Ishikawa (cell line): ENCODE results near the gene RRM2.

Experiments used
- CEBPB ChIP-seq: IDR thresholded peaks from 2 replicates; pipeline ENCODE4 v1.6.1; 2012
- CREB1 ChIP-seq: IDR thresholded peaks from 2 replicates; pipeline ENCODE4 v1.6.1; 2012; ENCODE audit warnings: low read depth
- EGR1 ChIP-seq: IDR thresholded peaks from 2 replicates; pipeline ENCODE4 v1.6.1; 2012
- EP300 ChIP-seq: IDR thresholded peaks from 2 replicates; pipeline ENCODE4 v1.6.1; 2012; ENCODE audit warnings: borderline replicate concordance
- FOXM1 ChIP-seq: IDR thresholded peaks from 2 replicates; pipeline ENCODE4 v1.6.1; 2012; ENCODE audit warnings: low read depth, borderline replicate concordance
- MAX ChIP-seq: IDR thresholded peaks from 2 replicates; pipeline ENCODE4 v1.6.1; 2012
- NFIC ChIP-seq: IDR thresholded peaks from 2 replicates; pipeline ENCODE4 v1.6.1; 2012
- RAD21 ChIP-seq: IDR thresholded peaks from 2 replicates; pipeline ENCODE4 v1.6.1; 2012; ENCODE audit warnings: low read depth
- REST ChIP-seq: IDR thresholded peaks from 2 replicates; pipeline ENCODE4 v1.6.1; 2012; ENCODE audit warnings: low read depth, mild to moderate bottlenecking
- TAF1 ChIP-seq: IDR thresholded peaks from 2 replicates; pipeline ENCODE4 v1.6.1; 2012; ENCODE audit warnings: low read depth, mild to moderate bottlenecking
- TCF12 ChIP-seq: IDR thresholded peaks from 2 replicates; pipeline ENCODE4 v1.6.1; 2012; ENCODE audit warnings: low read depth
- TEAD4 ChIP-seq: IDR thresholded peaks from 2 replicates; pipeline ENCODE4 v1.6.1; 2012
- YY1 ChIP-seq: IDR thresholded peaks from 2 replicates; pipeline ENCODE4 v1.6.1; 2012; ENCODE audit warnings: low read depth
- ZBTB7A ChIP-seq: IDR thresholded peaks from 2 replicates; pipeline ENCODE4 v1.6.1; 2012; ENCODE audit warnings: low read depth
- TF ChIP-seq, protein P1 (sequence below): IDR thresholded peaks from 2 replicates; pipeline ENCODE4 v1.6.1; 2012

Gene RRM2

GRCh38 chr2:10120158-10120876 lies 2.2 kb upstream of the RRM2 start:
- no peak for TF ChIP-seq CEBPB
- TF ChIP-seq FOXM1: peak; percentile 81; the same call in 1 of the 2 replicates
- TF ChIP-seq MAX: peak; percentile 96
- TF ChIP-seq RAD21: no peak
- peak; percentile 59; the same call in 1 of the 2 replicates for TF ChIP-seq TEAD4
- TF ChIP-seq EGR1: peak; percentile 59
- TF ChIP-seq ZBTB7A: peak; percentile 68; the same call in 1 of the 2 replicates
- peak; percentile 1; the same call in 1 of the 2 replicates for TF ChIP-seq EP300
- peak; percentile 65 for TF ChIP-seq TCF12
- TF ChIP-seq YY1: no peak
- TF ChIP-seq, protein P1, sequence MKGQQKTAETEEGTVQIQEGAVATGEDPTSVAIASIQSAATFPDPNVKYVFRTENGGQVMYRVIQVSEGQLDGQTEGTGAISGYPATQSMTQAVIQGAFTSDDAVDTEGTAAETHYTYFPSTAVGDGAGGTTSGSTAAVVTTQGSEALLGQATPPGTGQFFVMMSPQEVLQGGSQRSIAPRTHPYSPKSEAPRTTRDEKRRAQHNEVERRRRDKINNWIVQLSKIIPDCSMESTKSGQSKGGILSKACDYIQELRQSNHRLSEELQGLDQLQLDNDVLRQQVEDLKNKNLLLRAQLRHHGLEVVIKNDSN: no peak; the same call in 1 of the 2 replicates
- TF ChIP-seq TAF1: peak; percentile 63
- no peak for TF ChIP-seq NFIC
- TF ChIP-seq CREB1: peak; percentile 57; the same call in 1 of the 2 replicates

GRCh38 chr2:10120877-10121574 lies 1.5 kb upstream of the RRM2 start:
- TF ChIP-seq TCF12 (no peak), CEBPB (no peak), EGR1 (no peak; the same call in 1 of the 2 replicates), TAF1 (no peak), ZBTB7A (no peak), YY1 (no peak), EP300 (no peak), TEAD4 (no peak), CREB1 (no peak), FOXM1 (no peak), MAX (peak; percentile 91), NFIC (peak; percentile 59; the same call in 1 of the 2 replicates)
- TF ChIP-seq, protein P1: no peak

DNA sequence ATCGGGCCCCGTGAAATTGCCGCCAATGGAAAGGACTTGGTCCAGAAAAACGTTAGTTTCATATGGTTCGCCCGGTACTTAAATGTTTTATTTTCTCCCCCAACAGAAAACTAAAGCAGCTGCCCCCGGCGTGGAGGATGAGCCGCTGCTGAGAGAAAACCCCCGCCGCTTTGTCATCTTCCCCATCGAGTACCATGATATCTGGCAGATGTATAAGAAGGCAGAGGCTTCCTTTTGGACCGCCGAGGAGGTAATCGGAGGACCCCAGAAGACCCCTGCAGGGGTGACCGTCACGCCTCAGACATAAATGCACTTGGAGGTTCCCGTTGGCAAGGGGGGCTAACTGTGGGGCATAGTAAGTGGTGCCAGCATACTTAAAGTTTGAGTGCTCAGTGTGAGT lies 742 bp downstream of the RRM2 start:
- TF ChIP-seq EGR1 (no peak), REST (no peak), TAF1 (no peak), ZBTB7A (no peak), MAX (no peak), YY1 (no peak), EP300 (no peak)

GRCh38 chr2:10124538-10125045 lies 2.1 kb downstream of the RRM2 start:
- no peak for TF ChIP-seq EP300
- TF ChIP-seq RAD21: peak; percentile 59

DNA sequence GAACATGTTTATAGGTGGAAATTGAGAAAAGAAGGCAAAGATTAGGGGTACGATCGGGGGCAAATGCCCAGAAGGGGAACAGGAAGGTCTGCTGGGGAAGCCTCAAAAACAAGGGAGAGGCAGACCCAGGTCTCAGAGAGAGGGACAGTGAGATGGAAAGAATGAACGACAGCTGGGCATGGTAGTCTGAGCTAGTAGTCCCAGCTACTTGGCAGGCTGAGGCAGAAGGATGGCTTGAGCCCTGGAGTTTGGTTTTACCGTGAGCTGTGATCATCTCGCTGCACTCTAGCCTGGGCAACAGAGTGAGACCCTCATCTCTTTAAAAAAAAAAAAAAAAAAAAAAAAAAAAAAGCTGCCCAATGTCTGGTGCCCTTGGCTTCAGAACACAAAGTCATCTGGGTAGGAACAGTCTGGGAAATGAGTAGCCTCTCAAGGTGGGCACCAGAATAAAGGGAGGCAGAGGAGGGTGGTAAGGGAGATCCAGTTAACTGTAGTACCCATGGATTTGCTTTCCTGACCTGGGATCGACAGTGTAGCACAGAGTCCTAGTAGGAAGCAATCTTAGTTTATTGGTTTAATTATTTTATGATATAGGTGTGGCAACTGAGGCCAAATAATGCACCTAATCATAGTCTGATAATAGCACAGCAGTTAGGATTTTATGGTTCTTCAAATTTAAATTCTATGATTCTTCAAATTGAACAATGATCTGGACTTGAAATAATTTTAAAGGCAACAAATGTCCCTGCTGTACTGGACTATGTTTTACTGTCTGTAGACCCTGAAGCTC lies 3.5 kb downstream of the RRM2 start:
- TF ChIP-seq EP300: no peak
- TF ChIP-seq TCF12: no peak
- TF ChIP-seq TEAD4: no peak

DNA sequence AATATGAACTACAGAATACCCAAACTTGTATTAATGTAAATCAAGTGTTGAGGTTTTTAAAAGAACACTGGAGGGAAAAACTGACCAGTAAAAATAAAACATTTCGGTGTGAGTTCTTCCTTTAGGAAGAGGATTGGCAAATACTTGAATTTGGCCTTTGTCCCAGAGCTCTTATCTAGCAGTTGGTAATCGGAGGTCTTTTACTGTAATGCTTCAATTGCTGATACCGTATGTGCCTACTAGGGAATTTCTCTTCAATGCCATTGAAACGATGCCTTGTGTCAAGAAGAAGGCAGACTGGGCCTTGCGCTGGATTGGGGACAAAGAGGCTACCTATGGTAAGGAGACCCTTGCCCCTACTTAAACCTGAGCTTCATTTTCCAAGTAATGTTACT lies 4.1 kb downstream of the RRM2 start:
- TF ChIP-seq TEAD4: no peak
- TF ChIP-seq REST: no peak
- TF ChIP-seq CEBPB: no peak
- no peak for TF ChIP-seq EP300
- TF ChIP-seq RAD21: no peak
- TF ChIP-seq ZBTB7A: no peak
- no peak for TF ChIP-seq CREB1
- TF ChIP-seq YY1: no peak
- TF ChIP-seq FOXM1: no peak
- no peak for TF ChIP-seq TAF1
